Fibroblast of lung (primary cell): ENCODE results near the gene SLIT1.

Experiments used
- EZH2 ChIP-seq: IDR thresholded peaks from 2 replicates; pipeline ENCODE4 v1.5.1; 2012; ENCODE audit warnings: low read length, control low read depth, mild to moderate bottlenecking; ENCODE audit errors: missing control alignments
- TF ChIP-seq, protein P1 (sequence below), 2 donors: IDR thresholded peaks in 1 of 2; conservative IDR thresholded peaks in 1 of 2; 1 replicate in 1 of 2; 2 replicates in 1 of 2; pipeline ENCODE4 v1.5.1; 2011 to 2012; ENCODE audit warnings: low read length in 2 of 2, control low read depth in 1 of 2, inconsistent platforms in 1 of 2, low read depth in 1 of 2, mild to moderate bottlenecking in 1 of 2

DNA sequence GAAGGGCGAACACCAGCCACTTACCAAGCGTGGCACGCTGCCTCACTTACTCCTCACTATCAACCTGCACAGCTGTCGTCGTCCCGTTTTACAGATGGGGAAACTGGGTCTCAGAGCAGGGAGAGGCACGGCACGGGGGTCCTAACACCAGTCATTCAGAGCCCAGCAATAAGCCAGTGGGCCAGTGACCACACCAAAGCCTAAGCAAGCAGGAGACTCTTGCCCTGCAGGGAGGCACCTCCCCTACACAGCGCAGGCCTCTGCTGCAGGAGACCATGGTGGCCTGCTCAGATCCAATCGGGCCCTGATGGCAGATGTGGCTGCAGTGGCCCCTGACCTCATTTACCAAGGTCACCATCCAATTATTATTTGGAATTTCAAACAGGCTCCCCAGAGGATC, 4.8 kb downstream of the SLIT1 start:
- TF ChIP-seq, protein P1, sequence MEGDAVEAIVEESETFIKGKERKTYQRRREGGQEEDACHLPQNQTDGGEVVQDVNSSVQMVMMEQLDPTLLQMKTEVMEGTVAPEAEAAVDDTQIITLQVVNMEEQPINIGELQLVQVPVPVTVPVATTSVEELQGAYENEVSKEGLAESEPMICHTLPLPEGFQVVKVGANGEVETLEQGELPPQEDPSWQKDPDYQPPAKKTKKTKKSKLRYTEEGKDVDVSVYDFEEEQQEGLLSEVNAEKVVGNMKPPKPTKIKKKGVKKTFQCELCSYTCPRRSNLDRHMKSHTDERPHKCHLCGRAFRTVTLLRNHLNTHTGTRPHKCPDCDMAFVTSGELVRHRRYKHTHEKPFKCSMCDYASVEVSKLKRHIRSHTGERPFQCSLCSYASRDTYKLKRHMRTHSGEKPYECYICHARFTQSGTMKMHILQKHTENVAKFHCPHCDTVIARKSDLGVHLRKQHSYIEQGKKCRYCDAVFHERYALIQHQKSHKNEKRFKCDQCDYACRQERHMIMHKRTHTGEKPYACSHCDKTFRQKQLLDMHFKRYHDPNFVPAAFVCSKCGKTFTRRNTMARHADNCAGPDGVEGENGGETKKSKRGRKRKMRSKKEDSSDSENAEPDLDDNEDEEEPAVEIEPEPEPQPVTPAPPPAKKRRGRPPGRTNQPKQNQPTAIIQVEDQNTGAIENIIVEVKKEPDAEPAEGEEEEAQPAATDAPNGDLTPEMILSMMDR (conservative IDR thresholded peaks at IDR 0.05 in 1 of 2, IDR thresholded peaks at IDR 0.05 in 1 of 2; ENCODE audit: low read depth in 1 of 2, low read length in 2 of 2): no peak
- TF ChIP-seq EZH2: no peak
